ENCODE measurements around the gene CFAP46. TPM values are rescaled to one million over a fixed set of nuclear protein-coding genes. Genes with fewer than 3 reads are reported as not detected.
"Not testable (repeated sequence)": the region's sequence is repeated elsewhere in the genome, so short reads cannot be mapped to it uniquely, and the experiment has no call there.

Gene CFAP46
- polyA plus RNA-seq, 1 donor from 2014 or later: not detected

GRCh38 chr10:132972986-132973902 lies 30.9 kb upstream of the CFAP46 start:
- Mint-ChIP-seq H3K27me3 (peaks cover 24% of the 10 kb centered on the region), H3K9me3 (peaks cover 2 to 13% (median 5%) of the 10 kb centered on the region in 3 donors), H3K4me1 (peaks cover 0 to 1% (median 0%) of the 10 kb centered on the region in 3 donors), H3K36me3 (peaks cover 3% of the 10 kb centered on the region), H3K4me3 (no peak overlapping the region), H3K27ac (no peak overlapping the region)

- Mint-ChIP-seq H3K4me1 (peaks cover 0 to 1% (median 0%) of the 10 kb centered on the region in 3 donors), H3K27me3 (peaks cover 24% of the 10 kb centered on the region), H3K27ac (no peak overlapping the region), H3K9me3 (peaks cover 2 to 13% (median 5%) of the 10 kb centered on the region in 3 donors), H3K4me3 (no peak overlapping the region), H3K36me3 (peaks cover 3% of the 10 kb centered on the region)
Measured at GRCh38 chr10:132972149-132972985, 30.0 kb upstream of the CFAP46 start.

GRCh38 chr10:132971448-132972148 lies 29.2 kb upstream of the CFAP46 start:
- H3K27ac Mint-ChIP-seq: no peak overlapping the region

GRCh38 chr10:132970641-132971438 lies 28.5 kb upstream of the CFAP46 start:
- peaks cover 0 to 1% (median 0%) of the 10 kb centered on the region in 3 donors for H3K4me1 Mint-ChIP-seq
- no peak overlapping the region for H3K4me3 Mint-ChIP-seq
- H3K9me3 Mint-ChIP-seq: peaks cover 2 to 13% (median 5%) of the 10 kb centered on the region in 3 donors
- peaks cover 30% of the 10 kb centered on the region for H3K27me3 Mint-ChIP-seq
- peaks cover 3% of the 10 kb centered on the region for H3K36me3 Mint-ChIP-seq
- no peak overlapping the region for H3K27ac Mint-ChIP-seq

More at GRCh38 chr10:132971448-132972148, 29.2 kb upstream of the CFAP46 start:
- Mint-ChIP-seq H3K27me3 (peaks cover 29% of the 10 kb centered on the region), H3K4me3 (no peak overlapping the region), H3K9me3 (peaks cover 2 to 13% (median 5%) of the 10 kb centered on the region in 3 donors), H3K4me1 (peaks cover 0 to 1% (median 0%) of the 10 kb centered on the region in 3 donors), H3K36me3 (peaks cover 3% of the 10 kb centered on the region)

GRCh38 chr10:132967540-132967939 lies 25.2 kb upstream of the CFAP46 start:
- peaks cover 3% of the 10 kb centered on the region for H3K36me3 Mint-ChIP-seq
- peaks cover 1 to 6% (median 3%) of the 10 kb centered on the region in 3 donors for H3K4me1 Mint-ChIP-seq
- H3K9me3 Mint-ChIP-seq: peaks cover 2 to 13% (median 9%) of the 10 kb centered on the region in 3 donors
- no peak overlapping the region for H3K27ac Mint-ChIP-seq
- H3K4me3 Mint-ChIP-seq: peak overlapping the region in 1 of 4 donors; percentile 63
- H3K27me3 Mint-ChIP-seq: peaks cover 42% of the 10 kb centered on the region

DNA sequence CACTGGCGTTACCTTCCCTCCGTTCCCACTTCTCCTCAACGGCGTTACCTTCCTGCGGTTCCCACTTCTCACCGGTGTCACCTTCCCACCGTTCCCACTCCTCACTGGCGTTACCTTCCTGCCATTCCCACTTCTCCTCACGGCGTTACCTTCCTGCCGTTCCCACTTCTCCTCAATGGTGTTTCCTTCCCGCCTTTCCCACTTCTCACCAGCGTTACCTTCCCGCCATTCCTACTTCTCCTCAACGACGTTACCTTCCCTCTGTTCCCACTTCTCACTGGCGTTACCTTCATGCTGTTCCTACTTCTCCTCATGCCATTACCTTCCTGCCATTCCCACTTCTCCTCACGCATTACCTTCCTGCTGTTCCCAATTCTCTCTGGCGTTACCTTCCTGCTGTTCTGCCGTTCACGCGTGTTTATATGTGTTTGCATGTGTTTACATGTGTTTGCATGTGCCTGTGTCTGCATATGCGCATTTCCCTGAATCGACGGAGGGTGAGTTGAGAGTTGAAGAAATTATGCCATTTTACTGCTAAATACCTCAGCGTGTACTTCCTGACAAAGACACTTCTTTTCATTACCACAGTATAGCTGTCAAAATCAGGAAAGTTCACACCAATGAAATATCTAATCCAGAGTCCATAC lies 23.2 kb upstream of the CFAP46 start:
- Mint-ChIP-seq H3K36me3 (peaks cover 3% of the 10 kb centered on the region), H3K4me1 (peaks cover 1 to 10% (median 8%) of the 10 kb centered on the region in 3 donors), H3K4me3 (peak overlapping the region in 1 of 4 donors; percentile 79), H3K9me3 (peaks cover 2 to 9% (median 4%) of the 10 kb centered on the region in 3 donors), H3K27ac (no peak overlapping the region), H3K27me3 (peaks cover 49% of the 10 kb centered on the region)

DNA sequence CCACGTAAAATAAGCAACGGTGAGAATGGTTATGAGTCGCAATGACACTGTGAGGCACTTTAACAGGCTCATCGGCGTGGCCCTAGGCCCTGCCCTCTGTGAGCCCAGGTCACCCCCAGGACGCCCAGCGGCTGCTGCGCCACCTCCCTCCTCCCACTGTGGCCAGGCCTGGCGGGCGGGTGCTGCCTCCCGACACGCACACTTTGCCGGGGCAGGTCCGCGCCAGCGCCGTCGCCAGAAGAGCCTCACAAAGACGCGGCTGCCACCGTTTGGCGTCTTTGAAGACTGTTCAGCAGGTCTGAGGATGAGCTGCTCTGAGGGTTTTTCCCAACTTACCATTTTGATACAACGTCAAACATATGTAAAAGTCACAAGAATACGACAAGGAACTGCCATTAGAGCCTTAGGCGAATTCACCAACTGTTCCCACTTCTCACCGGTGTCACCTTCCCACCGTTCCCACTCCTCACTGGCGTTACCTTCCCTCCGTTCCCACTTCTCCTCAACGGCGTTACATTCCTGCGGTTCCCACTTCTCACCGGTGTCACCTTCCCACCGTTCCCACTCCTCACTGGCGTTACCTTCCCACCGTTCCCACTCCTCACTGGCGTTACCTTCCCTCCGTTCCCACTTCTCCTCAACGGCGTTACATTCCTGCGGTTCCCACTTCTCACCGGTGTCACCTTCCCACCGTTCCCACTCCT lies 22.5 kb upstream of the CFAP46 start:
- not testable (repeated sequence) for H3K4me1 Mint-ChIP-seq, H3K36me3 Mint-ChIP-seq, H3K4me3 Mint-ChIP-seq, H3K27ac Mint-ChIP-seq, H3K9me3 Mint-ChIP-seq
- peaks cover 44% of the 10 kb centered on the region for H3K27me3 Mint-ChIP-seq

GRCh38 chr10:132964231-132964630 lies 21.9 kb upstream of the CFAP46 start:
- Mint-ChIP-seq H3K27me3 (peaks cover 45% of the 10 kb centered on the region), H3K27ac (no peak overlapping the region), H3K4me3 (peak overlapping the region in 1 of 4 donors; percentile 39), H3K36me3 (peaks cover 3% of the 10 kb centered on the region), H3K9me3 (peaks cover 2 to 4% (median 3%) of the 10 kb centered on the region in 3 donors), H3K4me1 (peaks cover 1 to 10% (median 8%) of the 10 kb centered on the region in 3 donors)

DNA sequence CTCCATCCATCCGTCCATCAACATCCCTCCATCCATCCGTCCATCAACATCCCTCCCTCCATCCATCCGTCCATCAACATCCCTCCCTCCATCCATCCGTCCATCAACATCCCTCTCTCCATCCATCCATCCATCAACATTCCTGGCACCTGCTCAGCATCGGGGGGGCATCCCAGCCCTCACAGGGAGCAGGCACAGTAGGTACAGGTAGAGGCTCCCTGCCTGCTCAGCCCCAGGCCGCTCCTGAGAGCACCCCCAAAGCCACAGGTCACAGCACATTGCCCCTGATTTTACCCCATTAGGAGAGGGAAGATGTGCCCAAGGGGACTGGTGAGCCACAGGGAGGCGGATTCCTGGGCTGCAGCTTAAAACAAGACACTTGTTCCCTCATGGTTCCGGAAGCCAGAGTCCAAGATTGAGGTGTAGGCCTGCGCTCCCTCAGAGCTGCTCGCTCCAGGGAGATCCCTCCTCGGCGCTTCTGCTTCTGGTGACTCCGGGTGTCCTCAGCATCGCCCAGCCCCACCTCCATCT lies 21.1 kb upstream of the CFAP46 start:
- Mint-ChIP-seq H3K27ac (no peak overlapping the region), H3K27me3 (peaks cover 48% of the 10 kb centered on the region), H3K9me3 (peaks cover 0 to 4% (median 0%) of the 10 kb centered on the region in 3 donors), H3K4me1 (peaks cover 1 to 10% (median 8%) of the 10 kb centered on the region in 3 donors), H3K4me3 (peak overlapping the region in 2 of 4 donors; percentile 39), H3K36me3 (peaks cover 3% of the 10 kb centered on the region)

GRCh38 chr10:132962623-132963429 lies 20.5 kb upstream of the CFAP46 start:
- peak overlapping the region; percentile 89 to 98 (median 92) for H3K4me3 Mint-ChIP-seq
- H3K27ac Mint-ChIP-seq: peak overlapping the region in 2 of 3 donors; percentile 12 to 36
- H3K27me3 Mint-ChIP-seq: peaks cover 43% of the 10 kb centered on the region
- peaks cover 0 to 4% (median 0%) of the 10 kb centered on the region in 3 donors for H3K9me3 Mint-ChIP-seq
- no peaks in the 10 kb centered on the region for H3K36me3 Mint-ChIP-seq
- H3K4me1 Mint-ChIP-seq: peaks cover 0 to 10% (median 8%) of the 10 kb centered on the region in 3 donors

GRCh38 chr10:132961787-132962622 lies 19.6 kb upstream of the CFAP46 start:
- Mint-ChIP-seq H3K4me3 (peak overlapping the region; percentile 89 to 98 (median 92)), H3K4me1 (peaks cover 0 to 10% (median 8%) of the 10 kb centered on the region in 3 donors), H3K27ac (peak overlapping the region in 2 of 3 donors; percentile 12 to 36), H3K36me3 (no peaks in the 10 kb centered on the region), H3K9me3 (peaks cover 0 to 4% (median 0%) of the 10 kb centered on the region in 3 donors), H3K27me3 (peaks cover 40% of the 10 kb centered on the region)
